Superior temporal gyrus (tissue), 1 donor: ENCODE measurements around the gene ZNF525.
"Not testable (repeated sequence)": the region's sequence is repeated elsewhere in the genome, so short reads cannot be mapped to it uniquely, and the experiment has no call there.

Experiments used
- DNase-seq: peaks from one replicate; pipeline ENCODE4 v3.0.0-alpha.2; 2016; ENCODE audit errors: extremely low spot score

The ZNF525 gene

GRCh38 chr19:53395840-53396524 is 30.5 kb downstream of the ZNF525 start:
- DNase-seq, result peak; percentile 11

DNA sequence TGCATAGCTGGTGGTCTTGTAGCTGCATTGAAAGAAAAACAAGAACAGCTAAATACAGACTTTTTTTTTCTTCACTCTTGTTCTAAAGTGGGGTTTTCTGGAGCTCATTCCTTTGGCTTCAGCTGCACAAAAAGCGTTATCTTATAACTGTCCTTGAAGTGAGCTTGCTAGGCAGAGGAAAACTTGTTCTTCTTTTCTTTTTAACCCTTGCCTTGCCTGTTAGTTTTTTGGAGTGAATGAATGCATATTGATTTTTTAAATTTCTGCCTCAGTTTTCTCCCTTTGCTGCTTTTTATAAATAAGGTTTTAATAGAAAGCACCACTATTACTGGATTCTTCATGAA is 31.0 kb downstream of the ZNF525 start:
- no peak for DNase-seq

- not testable (repeated sequence) for DNase-seq
Measured at GRCh38 chr19:53397918-53398317, 32.4 kb downstream of the ZNF525 start.

- no peak for DNase-seq
Measured at GRCh38 chr19:53409505-53410204, 44.1 kb downstream of the ZNF525 start.

- not testable (repeated sequence) for DNase-seq
Measured at GRCh38 chr19:53420520-53421315, 55.2 kb downstream of the ZNF525 start.

DNA sequence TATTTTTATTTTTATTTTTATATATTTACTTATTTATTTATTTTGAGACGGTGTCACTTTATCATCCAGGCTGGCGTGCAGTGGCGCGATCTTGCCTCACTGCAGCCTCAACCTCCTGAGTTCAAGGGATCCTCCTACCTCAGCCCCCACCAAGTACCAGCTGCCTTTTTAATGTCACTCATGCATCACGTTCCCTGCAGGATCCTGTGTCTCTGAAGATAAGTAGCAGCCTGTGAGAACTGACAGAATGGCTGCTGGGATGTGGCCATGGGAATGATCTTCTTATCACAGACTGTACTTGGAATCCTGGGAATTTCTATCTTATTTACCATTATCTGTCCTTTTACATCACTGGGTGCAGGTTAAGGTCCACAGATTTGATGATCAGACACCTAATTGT is 57.0 kb downstream of the ZNF525 start:
- DNase-seq, result no peak

- DNase-seq, result not testable (repeated sequence)
Measured at GRCh38 chr19:53423074-53423473, 57.6 kb downstream of the ZNF525 start.

GRCh38 chr19:53423680-53424079 is 58.2 kb downstream of the ZNF525 start:
- not testable (repeated sequence) for DNase-seq

DNA sequence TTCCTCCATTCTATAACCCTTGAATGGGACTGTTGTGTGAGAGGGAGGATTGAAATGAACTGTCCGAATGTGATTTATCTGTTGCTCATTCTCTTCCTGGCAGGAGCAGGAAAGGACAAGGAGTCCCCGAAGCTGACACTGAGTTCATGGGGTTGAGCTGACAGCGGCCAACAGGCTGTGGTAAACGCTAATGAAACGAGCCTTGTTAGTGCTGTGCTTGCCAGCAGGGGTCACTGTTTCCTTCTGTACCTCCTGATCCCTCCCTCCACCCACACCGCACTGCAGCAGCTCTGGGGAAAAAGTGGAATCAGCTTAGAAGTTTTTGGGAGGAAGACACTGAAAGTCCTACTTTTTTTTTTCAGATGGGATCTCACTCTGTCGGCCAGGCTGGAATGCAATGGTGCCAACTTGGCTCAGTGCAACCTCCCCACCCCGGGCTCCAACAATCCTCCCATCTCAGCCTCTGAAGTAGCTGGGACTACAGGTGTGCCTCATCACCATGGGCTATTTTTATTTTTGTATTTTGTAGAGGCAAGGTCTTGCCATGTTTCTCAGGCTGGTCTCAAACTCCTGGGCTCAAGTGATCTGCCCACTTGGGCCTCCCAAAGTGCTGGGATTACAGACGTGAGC is 59.6 kb downstream of the ZNF525 start:
- DNase-seq, result peak; percentile 89

- peak; percentile 91 for DNase-seq
Measured at GRCh38 chr19:53431399-53432087, 66.0 kb downstream of the ZNF525 start, which contains the start of gene ZNF761. ZNF761 (plus strand) TSS chr19:53431984; CDS start chr19:53447269, 15,285 bp downstream.

GRCh38 chr19:53432088-53432661 is 66.7 kb downstream of the ZNF525 start:
- no peak for DNase-seq
